Measurements from ENCODE around the gene SDHB.

Gene SDHB

DNA sequence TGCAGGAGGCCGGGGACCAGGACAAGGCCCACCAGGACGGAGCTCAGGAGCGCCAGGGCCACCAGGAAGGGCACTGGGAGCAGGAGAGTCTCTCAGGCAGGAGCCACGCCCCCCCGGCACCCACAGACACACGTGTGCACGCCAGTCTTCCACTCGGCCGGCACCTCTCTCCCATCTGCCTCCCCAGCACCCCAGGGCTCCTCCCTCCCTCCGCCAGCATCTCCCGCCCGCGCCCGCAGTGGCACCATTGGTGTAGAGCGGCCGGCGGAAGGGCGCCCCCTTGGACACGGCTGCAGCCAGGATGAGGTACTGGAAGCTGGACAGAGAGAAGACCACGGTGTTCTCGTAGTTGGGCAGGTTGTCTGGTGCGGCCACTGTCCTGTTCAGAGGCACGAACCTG is 67.3 kb downstream of the SDHB start:
- no peak for DNase-seq (ENCODE audit: low read depth, low spot score)

DNA sequence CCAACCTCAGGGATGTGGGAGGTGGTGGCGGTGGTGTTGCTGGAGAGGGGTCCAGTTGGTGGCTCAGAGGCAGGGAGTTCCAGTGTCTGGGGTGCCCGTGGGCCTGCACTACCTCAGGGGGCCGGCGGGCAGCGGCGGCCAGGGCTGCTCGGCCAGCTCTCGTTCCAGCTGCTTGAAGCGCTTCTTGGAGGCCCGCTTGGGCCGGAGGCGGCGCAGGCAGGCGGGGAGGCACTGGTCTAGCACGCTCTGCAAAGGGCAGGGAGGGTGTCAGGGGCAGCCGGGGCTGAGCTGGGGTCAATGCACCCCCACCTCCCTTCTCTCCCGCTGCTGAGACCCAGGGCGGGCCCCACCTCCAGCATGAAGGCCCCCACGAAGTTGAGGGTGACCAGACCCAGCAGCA is 67.7 kb downstream of the SDHB start:
- DNase-seq (ENCODE audit: low read depth, low spot score) = no peak

DNA sequence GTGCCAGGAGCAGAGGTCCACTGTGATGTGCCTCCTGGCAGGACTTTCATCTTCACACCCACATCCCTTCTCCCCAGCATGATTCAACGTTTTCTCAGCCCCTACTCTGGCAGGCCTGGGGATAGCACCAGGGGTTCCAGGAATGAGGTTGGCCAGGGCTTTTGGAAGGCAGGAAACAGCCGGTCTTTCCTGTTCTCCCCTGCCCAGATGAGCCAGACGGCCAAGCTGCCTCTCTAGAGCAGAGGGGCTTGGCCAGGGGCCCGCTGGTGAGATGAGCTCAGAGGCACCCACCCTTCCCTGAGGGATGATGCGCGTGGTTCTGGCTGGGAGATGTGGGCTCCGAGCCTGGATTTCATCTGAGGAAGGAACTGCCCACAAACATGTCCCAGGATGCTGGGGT is 69.1 kb downstream of the SDHB start:
- DNase-seq (ENCODE audit: low read depth, low spot score) = peak; percentile 63

DNA sequence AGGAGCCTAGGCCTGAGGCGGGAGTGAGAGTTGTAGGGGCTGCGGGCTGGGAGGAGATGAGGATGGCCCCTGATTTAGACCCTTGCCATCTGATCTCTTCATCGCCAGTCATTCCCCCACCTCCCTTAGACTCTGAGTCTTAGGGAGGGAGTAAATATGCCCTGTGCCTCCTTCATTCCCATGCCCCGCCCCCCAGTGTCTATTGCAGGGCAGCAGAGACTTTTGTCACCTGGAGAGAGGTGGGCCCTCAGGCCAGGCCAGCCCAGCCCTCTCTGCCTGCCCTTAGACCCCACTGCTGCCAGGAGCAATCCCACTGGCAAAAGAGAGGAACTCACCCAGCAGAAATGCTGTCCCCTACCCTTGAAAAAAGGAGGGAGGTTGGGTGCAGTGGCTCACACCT is 70.2 kb downstream of the SDHB start:
- no peak for DNase-seq (ENCODE audit: low read depth, low spot score)

DNA sequence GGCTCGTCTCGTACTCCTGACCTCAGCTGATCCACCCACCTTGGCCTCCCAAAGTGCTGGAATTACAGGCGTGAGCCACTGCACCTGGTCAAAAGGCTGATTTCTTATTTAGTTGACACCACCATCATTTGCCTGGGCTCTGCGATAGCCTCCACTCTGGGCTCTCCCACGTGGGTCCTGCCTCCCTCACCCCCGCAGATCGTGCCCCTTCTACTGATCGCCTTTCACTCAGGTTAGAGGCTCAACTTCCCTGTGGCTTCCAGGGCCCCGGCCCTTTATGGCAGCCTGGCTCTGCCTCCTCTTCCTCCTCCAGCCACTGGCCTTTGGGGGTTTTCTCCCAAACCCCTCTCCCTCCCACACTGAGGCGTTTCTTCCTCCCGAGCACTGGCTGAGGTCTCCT is 70.9 kb downstream of the SDHB start:
- no peak for DNase-seq (ENCODE audit: low read depth, low spot score)

DNA sequence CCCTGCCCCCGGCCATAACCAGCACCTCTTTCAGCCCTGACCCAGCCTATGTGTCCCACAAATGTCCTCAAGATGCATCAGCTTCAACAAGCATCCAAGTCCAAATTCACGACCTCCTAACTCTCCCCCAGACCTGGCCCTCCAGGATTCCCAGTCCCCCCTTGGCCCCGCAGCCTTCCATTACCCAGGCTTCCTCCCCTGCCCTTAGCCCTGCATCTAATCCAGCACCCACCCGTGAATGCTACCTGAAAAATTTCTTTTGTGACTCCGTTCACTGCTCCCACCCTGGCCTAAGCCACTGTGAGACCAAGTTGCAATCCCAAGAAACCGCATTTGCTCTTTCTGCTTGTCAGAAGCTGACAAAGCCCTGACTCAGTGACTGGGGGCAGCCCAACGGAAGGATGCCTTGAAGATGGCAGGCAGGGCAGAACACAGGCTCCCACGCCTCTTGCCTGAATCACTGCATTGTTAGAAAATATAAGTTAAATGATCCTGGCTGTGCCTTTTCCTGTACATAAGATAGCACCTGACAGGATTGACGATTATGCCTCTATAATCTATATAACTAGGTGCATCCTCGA is 72.5 kb downstream of the SDHB start:
- no peak for DNase-seq (ENCODE audit: low read depth, low spot score)

DNA sequence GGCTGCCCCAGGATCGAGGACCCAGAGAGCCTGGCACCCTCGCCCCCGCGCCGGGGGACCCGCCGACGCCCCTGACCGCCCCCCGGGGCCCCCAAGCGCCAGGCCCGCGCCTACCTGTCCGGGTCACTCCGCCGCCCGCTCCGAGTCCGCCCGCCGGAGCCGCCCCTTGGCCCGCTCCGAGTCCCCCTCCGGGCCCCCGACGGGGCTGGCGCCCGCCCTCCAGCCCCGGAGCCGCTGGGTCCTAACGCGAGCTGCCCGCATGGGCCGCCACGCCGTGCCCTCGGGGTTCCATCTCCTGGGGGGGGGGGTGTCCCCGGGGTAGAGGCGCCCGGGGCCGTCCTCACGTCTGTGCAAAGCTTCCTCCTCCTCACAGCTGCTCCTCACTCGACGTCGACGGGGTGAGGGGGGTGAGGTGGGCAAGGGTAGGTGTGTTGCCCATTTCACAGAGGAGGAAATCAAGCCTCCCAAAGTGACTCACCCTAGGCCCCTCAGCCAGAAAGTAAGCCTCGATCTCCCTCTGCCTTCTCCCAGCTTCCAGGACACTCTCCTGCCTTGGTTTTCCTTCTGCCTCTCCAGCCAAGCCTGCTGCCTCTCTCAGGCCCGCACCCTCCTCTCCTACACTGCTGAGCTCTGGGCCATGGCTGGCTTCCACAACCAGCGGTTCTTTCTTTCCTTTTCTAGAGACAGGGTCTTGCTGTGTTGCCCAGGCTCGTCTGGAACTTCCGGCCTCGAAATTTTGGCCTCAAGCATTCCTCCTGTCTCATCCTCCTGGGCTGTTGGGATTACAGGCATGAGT is 73.2 kb downstream of the SDHB start, which contains the start of gene MFAP2:
MFAP2 (minus strand) TSS at position 148 of the 796 bp plus-strand sequence. CDS start 2,347 bp downstream, outside the sequence.
- DNase-seq (ENCODE audit: low read depth, low spot score) = no peak

DNA sequence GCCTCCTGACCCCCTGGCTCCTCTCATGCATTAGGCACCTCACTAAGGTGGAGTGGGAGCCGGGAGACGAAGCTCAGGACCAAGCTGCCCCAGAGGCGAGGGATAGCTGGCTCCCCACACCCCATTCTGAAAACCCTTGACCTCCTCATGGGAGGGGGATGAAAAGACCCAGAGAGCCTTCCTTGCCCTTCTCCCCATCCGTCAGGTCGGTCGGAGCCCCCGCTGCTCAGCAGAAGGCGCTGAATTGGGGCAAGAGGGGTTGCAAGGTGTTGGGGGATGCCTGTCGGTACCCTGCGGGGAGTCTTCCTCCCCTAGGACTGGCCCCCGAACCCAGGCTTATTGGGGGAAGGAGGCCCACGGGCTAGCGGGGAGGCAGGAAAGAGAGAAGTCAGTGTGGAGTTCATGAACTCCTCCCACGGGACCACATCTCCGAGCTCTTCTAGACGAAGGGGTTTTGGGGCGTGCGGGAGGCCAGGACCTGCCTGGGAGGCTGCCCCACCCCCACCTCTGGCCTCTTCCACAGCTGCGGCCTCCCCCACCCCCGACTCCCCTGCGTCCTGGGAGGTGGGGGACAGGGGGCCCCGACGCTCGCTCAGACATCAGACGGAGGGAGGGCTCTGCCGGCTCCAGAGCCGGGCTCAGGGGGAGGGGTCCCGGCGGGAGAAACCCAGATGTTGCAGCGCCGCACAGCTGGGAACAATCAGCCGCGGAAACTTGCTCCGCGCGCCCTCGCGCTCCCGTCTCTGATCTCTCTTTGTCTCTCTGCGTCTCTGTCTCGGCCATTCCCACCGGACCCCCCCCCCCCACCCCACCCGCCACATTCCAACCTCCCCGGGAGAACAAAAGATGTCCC is 74.1 kb downstream of the SDHB start:
- no peak for DNase-seq (ENCODE audit: low read depth, low spot score)

DNA sequence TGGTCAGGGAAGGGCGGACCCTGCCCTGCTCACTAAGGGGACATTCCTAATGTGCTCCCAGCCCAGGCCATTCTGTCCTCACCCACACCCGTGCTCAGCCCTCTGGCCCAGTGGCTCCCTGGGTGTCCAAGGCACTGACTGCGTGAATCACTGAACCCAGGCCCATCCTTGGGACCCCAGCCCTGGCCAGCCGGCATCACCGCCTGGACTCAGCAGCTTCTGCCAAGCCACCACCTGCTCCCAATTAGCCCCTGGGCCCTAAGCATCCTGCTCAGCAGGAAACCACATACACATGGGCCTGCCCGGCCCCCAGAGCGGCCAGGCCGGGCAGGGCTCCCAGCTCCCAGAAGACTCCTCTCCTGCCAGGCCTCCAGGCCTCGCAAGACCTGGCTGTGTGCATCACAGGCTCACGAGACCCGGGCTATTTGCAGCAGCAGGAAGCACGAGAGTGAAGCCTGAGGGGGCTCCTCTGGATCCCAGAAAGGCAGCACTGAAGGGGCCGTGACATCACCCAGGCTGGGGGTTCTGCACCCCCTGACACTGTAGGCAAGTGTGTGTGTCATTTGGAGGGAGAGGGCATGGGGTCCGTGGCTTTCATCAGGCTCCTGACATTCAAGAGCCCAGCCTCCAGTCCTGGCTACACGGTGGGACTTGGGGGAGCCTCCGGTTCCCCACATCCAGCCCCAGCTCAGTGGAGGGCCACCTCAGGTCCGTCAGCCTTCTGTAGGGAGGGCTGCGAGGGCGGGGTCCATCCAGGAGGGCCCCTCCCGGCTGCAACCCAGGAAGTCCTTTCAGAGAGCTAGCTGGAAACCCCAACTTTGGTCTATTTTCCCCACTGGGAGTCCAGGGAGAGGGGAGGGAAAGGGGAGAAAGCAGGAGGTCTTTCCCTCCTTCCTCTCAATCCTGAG is 75.0 kb downstream of the SDHB start:
- DNase-seq (ENCODE audit: low read depth, low spot score) = peak; percentile 64

DNA sequence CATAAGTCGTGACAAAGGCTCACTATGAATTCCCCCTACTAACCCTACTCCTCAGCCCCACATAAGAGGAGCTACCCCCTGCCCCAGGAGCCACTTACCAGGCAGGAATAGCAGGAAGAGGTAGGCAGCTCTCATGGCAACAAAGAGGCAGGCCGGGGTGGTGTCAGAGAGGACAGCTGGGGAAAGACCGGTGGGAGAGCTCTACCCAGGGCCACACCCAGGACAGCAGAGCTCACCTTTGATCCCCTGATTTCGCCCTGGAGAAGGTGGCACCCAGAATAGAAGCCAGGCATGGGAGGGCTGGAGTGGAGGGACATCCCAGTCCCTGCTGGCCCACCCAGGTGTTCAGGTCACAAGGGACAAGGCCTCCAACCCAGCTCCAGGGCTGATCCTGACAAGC is 75.7 kb downstream of the SDHB start:
- DNase-seq (ENCODE audit: low read depth, low spot score) = no peak

DNA sequence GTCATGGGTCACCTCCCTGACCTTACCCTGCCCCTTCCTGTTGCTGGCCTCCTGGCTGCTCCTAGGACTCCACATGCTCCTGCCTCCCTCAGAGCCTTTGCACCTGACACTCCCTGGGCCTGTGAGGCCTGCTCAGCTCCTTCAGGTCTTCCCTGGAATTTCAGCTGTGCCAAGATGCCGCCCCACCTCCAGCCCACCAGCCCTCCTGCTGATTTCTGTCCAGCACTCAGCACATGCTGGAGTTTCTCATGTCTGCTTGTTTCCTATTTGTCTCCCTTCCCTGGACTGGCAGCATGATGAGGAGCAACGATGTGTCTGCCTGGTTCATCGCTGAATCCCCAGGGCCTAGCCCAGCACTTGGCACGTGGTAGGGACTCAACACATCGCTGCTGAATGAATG is 76.5 kb downstream of the SDHB start:
- no peak for DNase-seq (ENCODE audit: low read depth, low spot score)

DNA sequence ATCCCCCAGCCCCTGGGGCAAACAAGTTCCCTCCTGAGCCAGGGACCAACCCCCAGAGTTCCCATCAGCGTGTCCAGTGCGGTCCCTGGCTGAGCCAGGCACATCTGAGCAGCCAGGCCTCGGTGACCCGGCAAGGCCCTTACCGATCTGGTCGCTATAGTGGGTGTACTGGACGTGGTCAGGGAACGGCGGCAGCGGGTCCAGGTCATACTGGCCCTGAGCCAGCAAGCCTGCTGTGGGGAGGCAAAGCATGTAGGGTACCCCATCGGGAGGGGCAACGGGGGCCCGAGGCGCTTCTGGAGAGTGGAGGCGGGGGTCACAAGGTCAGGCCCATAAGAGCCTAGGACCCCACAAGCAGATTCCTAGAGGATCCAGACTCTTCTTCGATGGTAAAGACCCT is 76.9 kb downstream of the SDHB start:
- DNase-seq (ENCODE audit: low read depth, low spot score) = no peak

DNA sequence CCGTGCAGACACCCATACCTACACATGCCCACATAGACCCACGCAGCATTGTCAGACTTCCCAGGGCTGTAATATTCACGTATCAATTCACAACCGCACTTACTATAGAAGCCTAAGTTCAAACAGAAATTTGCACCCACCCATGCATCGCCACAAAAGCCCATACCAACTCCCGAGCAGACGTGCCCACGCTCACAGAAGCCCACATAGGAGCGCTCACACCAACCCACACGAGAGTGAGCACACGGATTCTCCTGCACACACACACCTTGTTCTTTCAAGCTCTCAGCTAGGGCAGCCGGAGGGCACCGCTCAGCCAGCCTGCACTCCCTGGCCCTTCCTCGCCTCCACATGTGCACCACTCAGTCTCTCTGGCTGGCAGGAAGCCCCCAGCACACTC is 78.0 kb downstream of the SDHB start:
- DNase-seq (ENCODE audit: low read depth, low spot score) = no peak

DNA sequence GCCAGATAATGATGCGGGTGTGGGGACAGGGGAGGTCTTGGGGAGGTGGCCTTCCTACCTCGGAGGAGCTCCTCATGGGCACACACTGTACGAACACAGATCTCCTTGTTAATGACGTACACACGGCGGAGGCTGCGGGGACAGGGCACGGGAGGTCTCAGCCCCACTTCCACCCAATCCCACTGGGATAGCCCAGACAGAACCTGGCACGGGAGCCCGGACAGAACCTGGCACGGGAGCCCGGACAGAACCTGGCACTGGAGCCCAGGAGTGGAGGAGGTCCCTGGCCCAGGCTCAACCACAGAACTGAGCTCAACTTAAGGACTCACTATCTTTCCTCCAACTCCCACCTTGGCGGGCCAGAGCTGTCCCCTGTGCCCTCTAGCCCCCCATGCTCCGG is 78.6 kb downstream of the SDHB start:
- DNase-seq (ENCODE audit: low read depth, low spot score) = no peak

DNA sequence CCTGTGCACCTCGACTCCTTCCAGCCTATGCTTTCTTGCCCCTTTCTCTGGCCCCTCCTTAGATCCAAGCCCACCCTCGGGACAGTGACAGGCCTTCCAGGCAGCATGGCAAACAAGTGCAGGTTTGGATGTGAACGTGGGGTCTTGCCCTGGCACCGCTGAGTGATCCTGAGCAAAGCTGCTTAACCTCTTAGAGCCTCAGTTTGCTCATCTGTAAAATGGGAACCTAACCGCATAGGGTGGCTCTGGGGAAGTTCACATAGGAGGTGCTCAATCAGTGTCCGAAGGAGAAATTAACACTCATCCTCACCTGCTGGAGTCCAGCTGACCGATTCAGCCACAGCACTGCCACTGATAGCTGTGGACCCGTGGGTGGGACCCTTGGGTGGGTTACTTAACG is 80.6 kb downstream of the SDHB start:
- DNase-seq (ENCODE audit: low read depth, low spot score) = no peak

DNA sequence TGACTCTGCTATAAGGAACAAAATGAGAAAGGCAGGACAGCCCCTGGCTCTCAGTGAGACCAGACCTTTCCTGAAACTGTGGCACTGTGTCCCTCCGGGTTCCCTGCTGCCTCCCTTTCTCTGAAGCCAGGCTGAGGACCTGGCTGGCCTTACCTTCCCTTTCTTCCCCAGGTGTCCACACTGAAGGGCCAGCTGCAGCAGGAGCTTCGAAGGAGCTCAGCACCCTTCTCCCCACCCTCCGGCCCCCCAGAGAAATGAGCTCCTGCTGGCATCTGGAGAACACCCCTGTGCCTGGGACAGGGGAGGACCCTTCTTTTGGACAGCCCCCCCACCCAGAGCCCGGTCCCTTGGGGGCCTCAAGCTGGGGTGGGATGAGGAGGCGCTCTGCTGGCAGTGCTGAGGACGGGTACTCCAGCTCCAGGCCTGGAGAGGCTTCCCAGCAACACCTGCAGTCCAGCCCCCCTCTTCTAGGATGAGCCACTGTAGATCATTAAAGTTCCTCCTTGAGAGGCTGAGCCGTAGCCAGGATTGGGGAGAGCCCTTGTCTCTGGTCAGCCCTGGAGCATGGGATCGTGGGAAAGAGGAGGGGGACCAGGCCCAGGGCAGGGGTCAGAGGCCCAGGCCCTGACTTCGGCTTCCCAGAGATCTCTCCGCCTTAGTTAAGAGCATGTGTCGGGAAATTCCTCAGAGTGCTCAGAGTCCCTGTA is 81.5 kb downstream of the SDHB start:
- DNase-seq (ENCODE audit: low read depth, low spot score) = no peak

DNA sequence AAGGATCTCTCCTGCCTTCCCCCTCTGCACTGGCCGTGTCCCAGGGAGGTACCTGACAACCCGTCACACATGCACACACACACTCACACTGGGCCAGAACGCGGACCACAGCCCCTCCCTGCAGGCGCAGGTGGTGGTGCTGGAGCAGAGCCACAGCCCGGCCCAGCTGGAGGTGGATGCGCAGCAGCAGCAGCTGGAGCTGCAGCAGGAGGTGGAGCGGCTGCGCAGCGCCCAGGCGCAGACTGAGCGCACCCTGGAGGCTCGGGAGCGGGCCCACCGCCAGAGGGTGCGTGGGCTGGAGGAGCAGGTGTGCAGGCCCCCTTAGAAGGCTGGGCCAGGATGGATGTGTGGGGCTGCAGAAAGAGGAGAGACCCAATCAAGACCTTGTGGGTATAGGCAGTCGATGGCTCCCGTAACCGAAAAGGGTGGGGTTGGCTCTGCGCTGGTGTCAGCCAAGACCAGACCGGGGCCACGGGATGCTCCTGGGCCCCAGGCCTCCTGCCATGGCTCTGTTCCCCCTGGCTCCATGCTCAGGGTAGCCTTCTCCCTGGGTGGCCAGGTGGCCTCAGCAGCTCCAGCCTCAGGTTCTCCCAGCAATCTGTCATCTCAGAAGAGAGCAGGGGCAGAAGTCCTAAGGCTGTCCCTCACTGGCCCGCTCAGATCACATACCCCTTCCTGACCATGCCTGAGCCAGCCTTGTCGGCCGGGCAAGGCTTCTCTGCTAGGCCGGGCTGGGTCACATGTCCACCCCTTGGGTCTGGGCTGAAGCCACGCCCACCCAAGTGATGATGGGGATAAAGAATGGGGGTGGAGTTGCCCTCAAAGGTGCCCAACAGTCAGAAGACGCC is 82.3 kb downstream of the SDHB start:
- DNase-seq (ENCODE audit: low read depth, low spot score) = no peak

DNA sequence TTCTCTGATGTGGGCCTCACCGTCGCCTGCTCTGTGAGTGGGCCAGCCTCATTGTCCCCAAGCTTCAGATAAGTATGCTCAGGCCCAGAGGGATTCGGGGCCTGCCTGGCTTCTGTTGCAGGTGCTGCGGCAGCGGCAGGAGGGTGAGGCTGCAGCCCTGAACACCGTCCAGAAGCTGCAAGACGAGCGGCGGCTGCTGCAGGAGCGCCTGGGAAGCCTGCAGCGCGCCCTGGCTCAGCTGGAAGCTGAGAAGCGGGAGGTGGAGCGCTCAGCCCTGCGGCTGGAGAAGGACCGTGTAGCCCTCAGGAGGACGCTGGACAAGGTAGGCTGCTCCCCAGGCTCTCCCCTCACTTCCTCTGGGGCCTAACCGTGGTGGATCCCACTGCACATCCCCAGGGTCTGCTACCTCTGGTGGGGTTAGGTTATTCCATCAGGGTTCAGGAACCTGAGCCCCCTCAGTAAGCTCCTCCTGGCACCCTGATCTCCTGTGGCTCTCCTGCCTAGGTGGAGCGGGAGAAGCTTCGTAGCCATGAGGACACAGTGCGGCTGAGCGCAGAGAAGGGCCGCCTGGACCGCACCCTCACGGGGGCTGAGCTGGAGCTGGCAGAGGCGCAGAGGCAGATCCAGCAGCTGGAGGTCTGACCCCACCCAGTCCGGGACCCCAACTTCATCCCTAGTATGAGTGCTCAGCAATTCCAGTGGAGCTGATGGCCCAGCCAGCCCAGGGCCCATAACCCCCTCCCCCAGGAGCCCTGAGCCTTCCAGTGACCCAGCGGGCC is 83.5 kb downstream of the SDHB start:
- no peak for DNase-seq (ENCODE audit: low read depth, low spot score)

DNA sequence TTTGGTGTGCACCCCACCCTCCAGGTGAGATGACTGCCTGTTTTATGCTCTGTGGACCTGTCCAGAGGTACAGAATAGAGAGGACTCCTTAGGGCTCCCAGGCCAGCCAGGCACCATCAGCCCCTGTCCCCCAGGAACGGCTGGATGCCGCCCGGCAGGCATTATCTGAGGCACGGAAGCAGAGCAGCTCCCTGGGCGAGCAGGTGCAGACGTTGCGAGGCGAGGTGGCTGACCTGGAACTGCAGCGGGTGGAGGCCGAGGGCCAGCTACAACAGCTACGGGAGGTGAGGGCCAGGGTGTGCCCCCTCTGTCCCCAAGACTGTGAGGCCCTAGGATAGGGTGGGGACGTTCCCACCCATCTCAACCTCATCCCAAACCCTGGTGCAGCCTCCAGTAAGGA is 84.2 kb downstream of the SDHB start:
- no peak for DNase-seq (ENCODE audit: low read depth, low spot score)

Measured in brain pericyte (primary cell).